ENCODE measurements around the gene GABARAP.

GABARAP gene

GRCh38 chr17:7208027-7208571 lies 34.1 kb downstream of the GABARAP start:
- Histone ChIP-seq H3K4me3 (no peak overlapping the region), H3K4me1 (no peaks in the 10 kb centered on the region), H3K27me3 (ENCODE audit: low read depth) (no peaks in the 10 kb centered on the region), H3K9me3 (no peaks in the 10 kb centered on the region), H3K36me3 (replicated peaks) (no peaks in the 10 kb centered on the region)
- no peak for DNase-seq (ENCODE audit: low spot score in 2 of 2)
- in situ Hi-C loops (cut with MboI; ENCODE audit: low sequenced_read_pairs): no loop called here

GRCh38 chr17:7207120-7208001 lies 34.9 kb downstream of the GABARAP start:
- no peaks in the 10 kb centered on the region for H3K4me1 ChIP-seq

DNA sequence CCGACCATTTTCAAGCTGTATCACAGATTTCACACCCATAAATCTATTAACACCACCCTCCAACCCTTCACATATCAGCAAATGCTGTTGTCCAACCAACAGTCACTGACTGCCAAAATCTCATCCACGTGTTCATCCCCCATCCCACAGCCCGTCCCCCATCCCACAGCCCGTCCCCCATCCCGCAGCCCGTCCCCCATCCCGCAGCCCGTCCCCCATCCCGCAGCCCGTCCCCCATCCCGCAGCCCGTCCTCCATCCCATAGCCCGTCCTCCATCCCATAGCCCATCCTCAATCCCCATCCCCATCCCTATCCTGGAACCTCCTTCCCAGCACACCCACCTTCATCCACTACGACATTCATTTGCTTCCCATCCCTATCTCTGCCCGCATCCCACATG lies 36.7 kb downstream of the GABARAP start:
- in situ Hi-C loops (cut with MboI; ENCODE audit: low sequenced_read_pairs): no loop called here
- no peaks in the 10 kb centered on the region for H3K36me3 ChIP-seq (replicated peaks)
- no peaks in the 10 kb centered on the region for H3K4me1 ChIP-seq
- H3K9me3 ChIP-seq: no peaks in the 10 kb centered on the region
- no peak for DNase-seq (ENCODE audit: low spot score in 2 of 2)
- no peak overlapping the region for H3K4me3 ChIP-seq
- H3K27me3 ChIP-seq (ENCODE audit: low read depth): no peaks in the 10 kb centered on the region

More at GRCh38 chr17:7207120-7208001, 34.9 kb downstream of the GABARAP start:
- H3K4me3 ChIP-seq: no peak overlapping the region
- H3K27me3 ChIP-seq (ENCODE audit: low read depth): no peaks in the 10 kb centered on the region
- H3K36me3 ChIP-seq (replicated peaks): no peaks in the 10 kb centered on the region
- H3K9me3 ChIP-seq: no peaks in the 10 kb centered on the region
- DNase-seq (ENCODE audit: low spot score in 2 of 2): no peak
- in situ Hi-C loops (cut with MboI; ENCODE audit: low sequenced_read_pairs): no loop called here

DNA sequence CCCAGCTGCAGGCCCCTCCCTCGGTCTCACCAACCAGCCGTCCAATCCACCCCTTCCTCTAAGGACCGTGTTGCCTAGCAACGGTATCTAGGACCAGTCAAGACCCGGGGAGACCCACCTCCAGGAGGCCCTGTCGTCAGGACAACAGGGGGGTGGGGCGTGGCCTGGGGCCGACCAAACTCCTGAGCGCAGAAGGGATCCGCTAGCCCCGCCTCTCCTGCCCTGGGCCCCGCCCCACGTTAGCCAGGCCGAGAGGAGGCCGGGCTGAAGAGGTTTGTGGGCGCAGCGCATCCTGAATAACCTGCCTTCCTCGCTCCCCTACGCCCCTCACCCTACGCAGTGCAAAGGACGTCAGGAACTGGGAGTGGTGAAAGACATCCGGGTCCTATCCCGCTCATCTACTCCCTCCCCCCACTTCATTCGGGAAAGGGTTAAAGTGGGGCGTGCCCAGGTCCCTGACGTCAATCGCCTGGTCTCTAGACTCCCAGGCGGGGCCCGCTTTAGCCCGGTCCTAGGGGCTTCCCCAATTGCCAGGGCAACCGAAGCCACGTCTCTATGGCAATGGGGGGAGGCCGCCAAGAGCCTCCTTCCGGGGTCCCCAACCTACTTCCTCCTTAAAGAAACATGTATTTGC lies 37.3 kb downstream of the GABARAP start:
- H3K27me3 ChIP-seq (ENCODE audit: low read depth): no peaks in the 10 kb centered on the region
- no peaks in the 10 kb centered on the region for H3K4me1 ChIP-seq
- in situ Hi-C loops (cut with MboI; ENCODE audit: low sequenced_read_pairs): no loop called here
- no peaks in the 10 kb centered on the region for H3K9me3 ChIP-seq
- no peaks in the 10 kb centered on the region for H3K36me3 ChIP-seq (replicated peaks)
- H3K4me3 ChIP-seq: no peak overlapping the region
- DNase-seq (ENCODE audit: low spot score in 2 of 2): peak in 1 of 2 experiments; percentile 58

DNA sequence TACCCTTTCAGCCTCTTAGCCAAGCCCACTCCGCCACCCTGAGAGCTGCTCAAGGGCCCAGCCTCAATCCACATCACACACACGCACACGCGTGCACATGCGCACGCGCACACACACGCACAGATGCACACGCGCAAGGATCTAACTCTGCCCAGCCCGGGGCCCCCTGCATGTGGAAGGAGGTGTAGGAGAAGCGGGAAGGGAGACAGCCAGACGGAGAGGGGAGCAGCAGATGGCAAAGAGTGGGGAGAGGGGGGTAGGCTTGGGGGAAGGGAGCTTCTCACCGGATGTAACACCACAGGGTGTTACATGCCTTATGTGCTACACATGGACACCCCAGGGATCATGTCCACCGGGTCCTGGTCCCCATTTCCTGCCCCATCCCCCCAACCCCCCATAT lies 37.9 kb downstream of the GABARAP start:
- Histone ChIP-seq H3K36me3 (replicated peaks) (no peaks in the 10 kb centered on the region), H3K27me3 (ENCODE audit: low read depth) (no peaks in the 10 kb centered on the region), H3K4me1 (no peaks in the 10 kb centered on the region), H3K4me3 (no peak overlapping the region), H3K9me3 (no peaks in the 10 kb centered on the region)
- no peak for DNase-seq (ENCODE audit: low spot score in 2 of 2)
- in situ Hi-C loops (cut with MboI; ENCODE audit: low sequenced_read_pairs): no loop called here

DNA sequence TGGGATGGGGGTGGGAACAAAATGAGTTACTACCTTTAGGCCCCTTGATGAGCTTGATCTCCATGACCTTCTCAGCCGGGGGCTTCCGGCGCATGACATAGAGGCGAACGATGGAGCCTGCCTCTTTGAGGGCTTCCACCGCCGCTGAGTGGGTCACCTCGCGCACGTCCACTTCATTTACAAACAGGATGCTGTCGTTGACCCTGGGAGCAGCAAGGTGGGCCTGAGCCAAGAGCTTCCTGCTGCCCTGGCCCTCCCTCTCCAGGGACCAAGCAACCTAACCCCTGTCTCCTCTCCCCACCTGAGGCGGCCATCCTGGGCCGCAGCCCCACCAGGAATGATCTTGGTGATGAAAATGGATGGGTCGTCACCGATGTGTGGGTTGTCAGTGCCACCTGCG lies 38.9 kb downstream of the GABARAP start:
- in situ Hi-C loops (cut with MboI; ENCODE audit: low sequenced_read_pairs): no loop called here
- no peaks in the 10 kb centered on the region for H3K9me3 ChIP-seq
- no peak for DNase-seq (ENCODE audit: low spot score in 2 of 2)
- no peaks in the 10 kb centered on the region for H3K36me3 ChIP-seq (replicated peaks)
- H3K4me1 ChIP-seq: no peaks in the 10 kb centered on the region
- H3K27me3 ChIP-seq (ENCODE audit: low read depth): no peaks in the 10 kb centered on the region
- no peak overlapping the region for H3K4me3 ChIP-seq

- no peak overlapping the region for H3K4me3 ChIP-seq
- in situ Hi-C loops (cut with MboI; ENCODE audit: low sequenced_read_pairs): no loop called here
- H3K27me3 ChIP-seq (ENCODE audit: low read depth): no peaks in the 10 kb centered on the region
- DNase-seq (ENCODE audit: low spot score in 2 of 2): no peak
- no peaks in the 10 kb centered on the region for H3K36me3 ChIP-seq (replicated peaks)
- no peaks in the 10 kb centered on the region for H3K4me1 ChIP-seq
- H3K9me3 ChIP-seq: no peaks in the 10 kb centered on the region
Measured at GRCh38 chr17:7196651-7197401, 45.4 kb downstream of the GABARAP start.

DNA sequence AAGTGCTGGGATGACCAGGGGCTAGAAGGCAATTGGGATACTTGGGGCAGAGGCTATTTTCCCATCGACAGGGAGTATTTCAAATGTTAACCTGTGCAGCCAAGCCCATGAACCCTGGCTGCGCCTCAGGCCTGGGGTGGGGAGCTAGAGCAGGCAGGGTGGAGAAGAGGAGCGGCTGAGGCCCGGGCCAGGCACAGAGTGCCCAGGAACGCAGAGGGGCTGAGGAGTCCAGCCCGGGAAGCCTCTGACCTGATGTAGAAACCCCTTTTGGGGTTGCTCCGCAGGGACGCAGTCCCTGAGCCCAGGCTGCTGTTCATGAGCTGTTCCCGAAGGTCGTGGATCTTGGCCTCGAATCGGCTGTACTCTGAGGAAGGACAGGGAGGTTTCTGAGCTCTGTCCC lies 46.3 kb downstream of the GABARAP start:
- Histone ChIP-seq H3K36me3 (replicated peaks) (no peaks in the 10 kb centered on the region), H3K27me3 (ENCODE audit: low read depth) (no peaks in the 10 kb centered on the region), H3K4me3 (no peak overlapping the region), H3K4me1 (no peaks in the 10 kb centered on the region), H3K9me3 (no peaks in the 10 kb centered on the region)
- no peak for DNase-seq (ENCODE audit: low spot score in 2 of 2)
- in situ Hi-C loops (cut with MboI; ENCODE audit: low sequenced_read_pairs): no loop called here

DNA sequence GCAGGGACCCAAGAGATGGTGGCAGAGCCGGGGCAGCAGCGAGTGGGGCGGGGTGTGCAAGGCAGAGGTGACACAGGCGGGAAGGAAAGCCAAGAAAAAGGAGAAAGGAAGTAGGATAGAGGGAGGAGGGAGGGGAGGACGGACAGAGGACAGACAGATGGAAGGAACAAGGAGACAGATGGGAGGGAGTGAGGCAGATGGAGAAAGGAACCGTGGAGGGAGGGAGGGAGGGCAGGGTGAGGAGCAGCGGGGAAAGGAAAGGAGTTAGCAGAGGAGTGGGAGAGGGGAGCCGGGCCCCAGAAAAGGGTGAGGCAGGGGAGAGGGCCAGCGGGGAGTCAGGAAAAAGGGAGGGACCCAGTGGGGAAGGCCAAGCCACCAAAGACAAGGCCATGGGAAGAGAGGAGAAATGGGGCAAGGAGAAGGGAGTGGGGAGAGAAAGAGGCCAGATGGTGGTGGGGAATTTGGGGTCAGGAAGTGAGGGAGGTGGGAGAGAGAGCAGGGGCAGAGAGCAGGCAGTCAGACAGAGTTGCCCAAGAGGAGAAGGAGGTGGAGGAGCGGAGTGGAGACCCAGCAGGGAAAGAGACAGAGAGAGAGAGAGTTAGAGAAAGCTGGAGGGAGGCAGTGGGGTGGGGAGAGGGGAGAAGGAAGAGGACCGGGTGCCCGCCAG lies 49.8 kb downstream of the GABARAP start:
- in situ Hi-C loops (cut with MboI; ENCODE audit: low sequenced_read_pairs): no loop called here
- Histone ChIP-seq H3K27me3 (ENCODE audit: low read depth) (no peaks in the 10 kb centered on the region), H3K4me3 (no peak overlapping the region), H3K36me3 (replicated peaks) (no peaks in the 10 kb centered on the region), H3K4me1 (no peaks in the 10 kb centered on the region), H3K9me3 (no peaks in the 10 kb centered on the region)
- DNase-seq (ENCODE audit: low spot score in 2 of 2): no peak

GRCh38 chr17:7191571-7192270 lies 50.5 kb downstream of the GABARAP start:
- no peaks in the 10 kb centered on the region for H3K4me1 ChIP-seq
- DNase-seq (ENCODE audit: low spot score in 2 of 2): peak in 1 of 2 experiments; percentile 74
- no peaks in the 10 kb centered on the region for H3K27me3 ChIP-seq (ENCODE audit: low read depth)
- no peaks in the 10 kb centered on the region for H3K9me3 ChIP-seq
- no peak overlapping the region for H3K4me3 ChIP-seq
- in situ Hi-C loops (cut with MboI; ENCODE audit: low sequenced_read_pairs): no loop called here
- H3K36me3 ChIP-seq (replicated peaks): no peaks in the 10 kb centered on the region

GRCh38 chr17:7191069-7191468 lies 51.2 kb downstream of the GABARAP start:
- H3K36me3 ChIP-seq (replicated peaks): no peaks in the 10 kb centered on the region
- H3K27me3 ChIP-seq (ENCODE audit: low read depth): no peaks in the 10 kb centered on the region
- in situ Hi-C loops (cut with MboI; ENCODE audit: low sequenced_read_pairs): no loop called here
- no peak for DNase-seq (ENCODE audit: low spot score in 2 of 2)
- H3K9me3 ChIP-seq: no peaks in the 10 kb centered on the region
- H3K4me3 ChIP-seq: no peak overlapping the region
- H3K4me1 ChIP-seq: no peaks in the 10 kb centered on the region

DNA sequence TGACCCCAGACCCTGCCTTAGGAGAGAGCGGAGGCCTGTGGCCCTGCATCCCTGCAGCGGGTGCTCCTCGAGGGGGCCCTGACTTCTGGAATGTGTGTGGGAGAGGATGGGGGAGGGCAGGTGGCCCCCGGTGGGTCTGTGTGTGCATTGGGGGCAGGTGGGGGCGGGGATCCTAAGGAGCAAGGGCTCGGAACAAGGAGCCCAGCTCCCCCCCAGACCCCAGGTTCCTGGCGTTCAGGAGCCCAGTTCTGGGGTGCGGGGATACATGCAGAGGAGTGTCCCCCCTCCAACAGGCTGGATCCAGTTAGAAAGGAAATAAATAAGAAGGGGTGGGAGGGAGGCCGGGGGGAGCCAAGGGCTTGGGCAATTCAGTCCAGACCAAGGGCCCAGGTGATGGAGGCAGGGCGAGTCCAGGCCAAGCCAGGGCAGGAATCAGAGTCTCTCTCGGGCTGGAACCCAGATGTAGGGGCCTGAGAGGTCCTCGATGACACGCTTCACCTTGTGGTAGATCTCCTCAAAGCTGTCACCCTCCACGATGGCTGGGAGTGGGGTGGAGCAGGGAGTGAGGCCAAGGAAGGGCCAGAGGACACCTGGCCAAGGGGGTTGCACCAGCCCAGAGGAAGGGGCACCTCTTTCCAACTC lies 51.9 kb downstream of the GABARAP start:
- H3K27me3 ChIP-seq (ENCODE audit: low read depth): no peaks in the 10 kb centered on the region
- no peaks in the 10 kb centered on the region for H3K36me3 ChIP-seq (replicated peaks)
- no peaks in the 10 kb centered on the region for H3K9me3 ChIP-seq
- no peak for DNase-seq (ENCODE audit: low spot score in 2 of 2)
- H3K4me1 ChIP-seq: no peaks in the 10 kb centered on the region
- H3K4me3 ChIP-seq: no peak overlapping the region
- in situ Hi-C loops (cut with MboI; ENCODE audit: low sequenced_read_pairs): no loop called here
